ENCODE measurements around the gene RGS10.

The RGS10 gene

DNA sequence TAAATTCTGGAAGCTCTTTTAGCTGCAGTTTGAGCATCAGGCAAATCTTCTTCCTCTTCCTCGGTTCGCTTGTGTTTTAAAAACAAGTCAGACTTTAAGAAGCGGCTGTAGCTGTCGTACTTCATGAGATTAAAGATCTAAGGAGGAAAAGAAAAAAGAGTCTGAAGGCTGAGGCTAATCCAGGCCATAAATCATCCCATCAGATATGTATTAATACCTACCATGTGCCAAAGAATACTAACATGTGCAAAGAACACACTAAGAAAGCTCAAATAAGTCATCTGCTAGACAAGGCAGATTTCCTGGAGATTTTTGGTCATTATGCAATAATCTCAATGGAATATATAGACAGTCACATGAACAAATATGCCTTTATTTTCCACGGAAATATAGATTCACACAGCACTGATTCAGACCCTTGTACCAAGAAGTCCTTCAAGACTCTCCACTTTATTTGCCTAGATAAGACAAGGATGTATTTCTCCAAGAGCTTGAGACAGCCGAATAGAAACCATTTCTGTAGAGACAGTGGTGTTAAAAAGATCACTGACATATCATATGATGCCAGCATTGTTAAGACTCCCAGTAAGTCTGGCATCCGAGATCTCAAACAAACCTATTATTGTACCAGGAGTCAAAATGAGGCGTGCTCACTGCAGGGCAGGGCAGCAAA lies 42.3 kb downstream of the RGS10 start (continued):
- TF ChIP-seq, protein P1, sequence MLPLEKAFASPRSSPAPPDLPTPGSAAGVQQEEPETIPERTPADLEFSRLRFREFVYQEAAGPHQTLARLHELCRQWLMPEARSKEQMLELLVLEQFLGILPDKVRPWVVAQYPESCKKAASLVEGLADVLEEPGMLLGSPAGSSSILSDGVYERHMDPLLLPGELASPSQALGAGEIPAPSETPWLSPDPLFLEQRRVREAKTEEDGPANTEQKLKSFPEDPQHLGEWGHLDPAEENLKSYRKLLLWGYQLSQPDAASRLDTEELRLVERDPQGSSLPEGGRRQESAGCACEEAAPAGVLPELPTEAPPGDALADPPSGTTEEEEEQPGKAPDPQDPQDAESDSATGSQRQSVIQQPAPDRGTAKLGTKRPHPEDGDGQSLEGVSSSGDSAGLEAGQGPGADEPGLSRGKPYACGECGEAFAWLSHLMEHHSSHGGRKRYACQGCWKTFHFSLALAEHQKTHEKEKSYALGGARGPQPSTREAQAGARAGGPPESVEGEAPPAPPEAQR (tag by site-specific recombination; IDR thresholded peaks at IDR 0.05) = no peak

DNA sequence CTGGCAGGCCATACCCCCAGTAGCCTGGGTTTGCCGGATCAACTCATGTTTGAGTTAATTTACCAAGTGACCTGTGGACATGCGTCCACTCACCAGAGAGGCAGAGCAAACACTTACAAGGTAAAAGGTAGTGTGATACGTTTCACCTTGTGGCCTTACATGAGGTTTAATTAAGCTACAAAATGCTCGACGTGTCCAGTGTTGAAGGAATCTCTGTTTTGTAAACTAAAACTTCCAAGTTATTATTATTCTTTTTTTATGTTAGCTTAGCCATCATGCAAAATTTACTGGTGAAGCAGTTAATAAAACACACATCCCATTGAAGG lies 42.9 kb downstream of the RGS10 start:
- H3K4me3 ChIP-seq (ENCODE audit: low read depth, low read length) = no peak overlapping the region
- H3K36me3 ChIP-seq (ENCODE audit: control insufficient read depth in 2 of 2, insufficient read depth in 1 of 2, low read length in 2 of 2) = peaks cover 0 to 12% of the 10 kb centered on the region in 2 experiments; a peak in 1 of 3 replicates
- peaks cover 4% of the 10 kb centered on the region for H3K4me1 ChIP-seq (ENCODE audit: control insufficient read depth, insufficient read depth, low read length)
- CTCF ChIA-PET = interaction anchor here (0.8 kb wide), 2 partner anchors 9 to 16 kb away, joined by 3 read pairs; no protein-coding TSS in a partner anchor
- no peak overlapping the region for H3K27ac ChIP-seq (ENCODE audit: extremely low read depth, low read depth, low read length)
- POLR2A ChIA-PET = no interaction called here
- no peak for TF ChIP-seq KLF10 (tag by site-specific recombination; IDR thresholded peaks at IDR 0.05)
- no peak for TF ChIP-seq ZNF560 (tag by site-specific recombination; IDR thresholded peaks at IDR 0.05; ENCODE audit: borderline replicate concordance)
- TF ChIP-seq ZBTB48 (tag by site-specific recombination; IDR thresholded peaks at IDR 0.05) = no peak
- TF ChIP-seq, protein P2, sequence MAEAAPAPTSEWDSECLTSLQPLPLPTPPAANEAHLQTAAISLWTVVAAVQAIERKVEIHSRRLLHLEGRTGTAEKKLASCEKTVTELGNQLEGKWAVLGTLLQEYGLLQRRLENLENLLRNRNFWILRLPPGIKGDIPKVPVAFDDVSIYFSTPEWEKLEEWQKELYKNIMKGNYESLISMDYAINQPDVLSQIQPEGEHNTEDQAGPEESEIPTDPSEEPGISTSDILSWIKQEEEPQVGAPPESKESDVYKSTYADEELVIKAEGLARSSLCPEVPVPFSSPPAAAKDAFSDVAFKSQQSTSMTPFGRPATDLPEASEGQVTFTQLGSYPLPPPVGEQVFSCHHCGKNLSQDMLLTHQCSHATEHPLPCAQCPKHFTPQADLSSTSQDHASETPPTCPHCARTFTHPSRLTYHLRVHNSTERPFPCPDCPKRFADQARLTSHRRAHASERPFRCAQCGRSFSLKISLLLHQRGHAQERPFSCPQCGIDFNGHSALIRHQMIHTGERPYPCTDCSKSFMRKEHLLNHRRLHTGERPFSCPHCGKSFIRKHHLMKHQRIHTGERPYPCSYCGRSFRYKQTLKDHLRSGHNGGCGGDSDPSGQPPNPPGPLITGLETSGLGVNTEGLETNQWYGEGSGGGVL (tag by site-specific recombination; IDR thresholded peaks at IDR 0.05) = no peak
- TF ChIP-seq, protein P3, sequence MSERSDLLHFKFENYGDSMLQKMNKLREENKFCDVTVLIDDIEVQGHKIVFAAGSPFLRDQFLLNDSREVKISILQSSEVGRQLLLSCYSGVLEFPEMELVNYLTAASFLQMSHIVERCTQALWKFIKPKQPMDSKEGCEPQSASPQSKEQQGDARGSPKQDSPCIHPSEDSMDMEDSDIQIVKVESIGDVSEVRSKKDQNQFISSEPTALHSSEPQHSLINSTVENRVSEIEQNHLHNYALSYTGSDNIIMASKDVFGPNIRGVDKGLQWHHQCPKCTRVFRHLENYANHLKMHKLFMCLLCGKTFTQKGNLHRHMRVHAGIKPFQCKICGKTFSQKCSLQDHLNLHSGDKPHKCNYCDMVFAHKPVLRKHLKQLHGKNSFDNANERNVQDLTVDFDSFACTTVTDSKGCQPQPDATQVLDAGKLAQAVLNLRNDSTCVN (tag by site-specific recombination; optimal IDR thresholded peaks at IDR 0.05) = no peak
- TF ChIP-seq, protein P4, sequence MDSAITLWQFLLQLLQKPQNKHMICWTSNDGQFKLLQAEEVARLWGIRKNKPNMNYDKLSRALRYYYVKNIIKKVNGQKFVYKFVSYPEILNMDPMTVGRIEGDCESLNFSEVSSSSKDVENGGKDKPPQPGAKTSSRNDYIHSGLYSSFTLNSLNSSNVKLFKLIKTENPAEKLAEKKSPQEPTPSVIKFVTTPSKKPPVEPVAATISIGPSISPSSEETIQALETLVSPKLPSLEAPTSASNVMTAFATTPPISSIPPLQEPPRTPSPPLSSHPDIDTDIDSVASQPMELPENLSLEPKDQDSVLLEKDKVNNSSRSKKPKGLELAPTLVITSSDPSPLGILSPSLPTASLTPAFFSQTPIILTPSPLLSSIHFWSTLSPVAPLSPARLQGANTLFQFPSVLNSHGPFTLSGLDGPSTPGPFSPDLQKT (IDR thresholded peaks at IDR 0.05; ENCODE audit: borderline replicate concordance, low read depth, low read length) = no peak
- TF ChIP-seq TCF7L2 (IDR thresholded peaks at IDR 0.05; ENCODE audit: borderline replicate concordance, low read depth, low read length) = no peak
- no peak for TF ChIP-seq SALL2 (tag by site-specific recombination; IDR thresholded peaks at IDR 0.05; ENCODE audit: borderline replicate concordance)
- TF ChIP-seq HOXA7 (CRISPR knock-in tag; IDR thresholded peaks at IDR 0.05; ENCODE audit: borderline replicate concordance) = no peak
- no peak for TF ChIP-seq REPIN1 (tag by site-specific recombination; IDR thresholded peaks at IDR 0.05; ENCODE audit: low read depth)
- no peak for TF ChIP-seq YY2 (tag by site-specific recombination; IDR thresholded peaks at IDR 0.05)
- no peak for TF ChIP-seq MYNN (tag by site-specific recombination; IDR thresholded peaks at IDR 0.05; ENCODE audit: borderline replicate concordance)
- TF ChIP-seq, protein P5, sequence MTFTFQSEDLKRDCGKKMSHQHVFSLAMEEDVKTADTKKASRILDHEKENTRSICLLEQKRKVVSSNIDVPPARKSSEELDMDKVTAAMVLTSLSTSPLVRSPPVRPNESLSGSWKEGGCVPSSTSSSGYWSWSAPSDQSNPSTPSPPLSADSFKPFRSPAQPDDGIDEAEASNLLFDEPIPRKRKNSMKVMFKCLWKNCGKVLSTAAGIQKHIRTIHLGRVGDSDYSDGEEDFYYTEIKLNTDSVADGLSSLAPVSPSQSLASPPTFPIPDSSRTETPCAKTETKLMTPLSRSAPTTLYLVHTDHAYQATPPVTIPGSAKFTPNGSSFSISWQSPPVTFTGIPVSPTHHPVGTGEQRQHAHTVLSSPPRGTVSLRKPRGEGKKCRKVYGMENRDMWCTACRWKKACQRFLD (tag by site-specific recombination; IDR thresholded peaks at IDR 0.05) = no peak
- TF ChIP-seq ZNF19 (tag by site-specific recombination; IDR thresholded peaks at IDR 0.05; ENCODE audit: low read depth) = no peak
- no peak for TF ChIP-seq SETDB1 (IDR thresholded peaks at IDR 0.05; ENCODE audit: insufficient read length, low read length)
- TF ChIP-seq, protein P6, sequence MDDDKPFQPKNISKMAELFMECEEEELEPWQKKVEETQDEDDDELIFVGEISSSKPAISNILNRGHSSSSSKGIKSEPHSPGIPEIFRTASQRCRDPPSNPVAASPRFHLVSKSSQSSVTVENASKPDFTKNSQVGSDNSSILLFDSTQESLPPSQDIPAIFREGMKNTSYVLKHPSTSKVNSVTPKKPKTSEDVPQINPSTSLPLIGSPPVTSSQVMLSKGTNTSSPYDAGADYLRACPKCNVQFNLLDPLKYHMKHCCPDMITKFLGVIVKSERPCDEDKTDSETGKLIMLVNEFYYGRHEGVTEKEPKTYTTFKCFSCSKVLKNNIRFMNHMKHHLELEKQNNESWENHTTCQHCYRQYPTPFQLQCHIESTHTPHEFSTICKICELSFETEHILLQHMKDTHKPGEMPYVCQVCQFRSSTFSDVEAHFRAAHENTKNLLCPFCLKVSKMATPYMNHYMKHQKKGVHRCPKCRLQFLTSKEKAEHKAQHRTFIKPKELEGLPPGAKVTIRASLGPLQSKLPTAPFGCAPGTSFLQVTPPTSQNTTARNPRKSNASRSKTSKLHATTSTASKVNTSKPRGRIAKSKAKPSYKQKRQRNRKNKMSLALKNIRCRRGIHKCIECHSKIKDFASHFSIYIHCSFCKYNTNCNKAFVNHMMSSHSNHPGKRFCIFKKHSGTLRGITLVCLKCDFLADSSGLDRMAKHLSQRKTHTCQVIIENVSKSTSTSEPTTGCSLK (tag by site-specific recombination; IDR thresholded peaks at IDR 0.05) = no peak
- no peak for TF ChIP-seq ZNF600 (tag by site-specific recombination; IDR thresholded peaks at IDR 0.05)
- no peak for TF ChIP-seq ZSCAN16 (tag by site-specific recombination; IDR thresholded peaks at IDR 0.05)
- no peak for TF ChIP-seq ZNF175 (tag by site-specific recombination; IDR thresholded peaks at IDR 0.05)
- H3K9me3 ChIP-seq (ENCODE audit: control insufficient read depth, insufficient read depth, low read depth, low read length) = no peaks in the 10 kb centered on the region

All from HEK293 (cell line).